GM21529 (cell line): ENCODE results near the gene BPI.
"Not testable (repeated sequence)": the region's sequence is repeated elsewhere in the genome, so short reads cannot be mapped to it uniquely, and the experiment has no call there.

Source experiments
- ATAC-seq: cut with Tn5 transposase; IDR thresholded peaks from one replicate; pipeline ENCODE4 v1.9.1; 2021; ENCODE audit not compliant: unreplicated experiment

The BPI gene

DNA sequence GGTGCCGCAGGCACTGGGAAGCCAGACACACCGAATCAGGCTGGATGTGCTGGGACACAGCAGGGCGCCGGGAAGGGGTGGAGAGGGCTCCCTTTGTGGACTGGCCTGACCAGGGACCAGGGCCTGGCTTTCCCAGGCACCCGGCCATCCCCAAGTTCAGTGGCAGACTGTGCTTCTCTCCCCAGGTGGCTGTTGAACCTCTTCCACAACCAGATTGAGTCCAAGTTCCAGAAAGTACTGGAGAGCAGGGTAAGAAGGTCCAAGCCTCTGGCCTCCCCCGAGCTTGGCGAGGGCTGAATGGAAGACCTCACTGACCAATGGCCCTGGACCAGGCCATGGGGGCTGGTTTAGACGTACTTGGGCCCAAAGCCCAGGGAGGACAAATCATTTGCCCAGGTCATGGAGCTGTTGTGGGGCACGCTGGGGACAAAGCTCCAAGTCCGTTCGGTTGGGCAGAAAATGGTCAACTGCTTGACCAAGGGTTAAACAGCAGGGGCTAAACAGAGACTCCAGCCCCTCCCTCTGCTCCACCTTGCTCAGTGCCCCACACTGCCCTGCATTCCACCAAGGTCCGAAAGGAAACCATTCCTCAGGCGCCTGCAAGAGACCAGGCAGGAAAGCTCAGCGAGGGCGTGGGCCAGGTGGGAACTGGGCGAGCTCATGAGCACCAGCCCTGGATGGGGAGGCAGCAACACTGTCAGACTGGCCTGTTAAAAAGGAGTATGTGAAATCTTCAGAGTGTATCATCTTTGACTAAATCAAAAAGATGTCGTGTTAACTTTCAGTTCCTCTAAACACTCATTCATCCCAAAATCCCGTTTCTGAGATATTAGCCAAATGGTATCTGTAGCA, 51.4 kb downstream of the BPI start:
- ATAC-seq = no peak

DNA sequence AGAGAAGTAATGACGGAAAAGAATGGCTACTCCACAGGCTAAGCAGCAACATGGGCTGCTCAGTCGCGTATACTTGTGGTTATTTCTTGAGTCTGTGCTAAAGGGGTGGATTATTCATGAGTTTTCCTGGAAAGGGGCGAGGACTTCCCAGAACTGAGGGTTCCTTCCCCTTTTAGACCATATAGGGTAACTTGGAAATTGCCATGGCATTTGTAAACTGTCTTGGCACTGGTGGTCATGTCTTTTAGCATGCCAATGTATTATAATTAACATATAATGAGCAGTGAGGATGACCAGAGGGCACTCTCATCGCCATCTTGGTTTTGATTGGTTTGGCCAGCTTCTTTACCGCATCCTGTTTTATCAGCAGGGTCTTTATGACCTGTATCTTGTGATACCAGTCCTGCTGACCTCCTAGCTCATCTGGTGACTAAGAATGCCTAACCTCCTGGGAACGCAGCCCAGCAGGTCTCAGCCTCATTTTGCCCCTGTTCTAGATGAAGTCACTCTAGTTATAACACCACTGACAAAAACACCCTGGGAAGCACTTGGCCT, 53.8 kb downstream of the BPI start:
- ATAC-seq = no peak

DNA sequence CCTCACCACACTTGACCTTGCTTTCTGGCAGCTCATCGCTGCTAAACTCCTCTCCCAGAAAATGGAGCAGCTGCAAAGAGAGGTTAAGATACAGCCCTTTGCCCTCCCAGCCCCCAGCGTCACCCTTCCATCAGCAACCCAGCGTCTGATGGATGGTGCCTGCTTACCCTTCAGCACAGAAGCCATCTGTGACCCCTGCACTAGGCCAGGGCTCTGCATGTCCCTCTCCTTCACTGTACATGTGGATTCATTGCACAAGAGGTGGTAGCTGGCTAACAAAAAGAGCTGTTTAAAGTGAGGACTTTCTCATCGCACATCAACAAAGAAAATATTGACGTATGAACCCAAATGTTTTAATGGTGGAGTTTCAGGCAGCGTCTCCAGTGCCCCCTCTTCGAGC, 54.6 kb downstream of the BPI start:
- ATAC-seq = no peak

DNA sequence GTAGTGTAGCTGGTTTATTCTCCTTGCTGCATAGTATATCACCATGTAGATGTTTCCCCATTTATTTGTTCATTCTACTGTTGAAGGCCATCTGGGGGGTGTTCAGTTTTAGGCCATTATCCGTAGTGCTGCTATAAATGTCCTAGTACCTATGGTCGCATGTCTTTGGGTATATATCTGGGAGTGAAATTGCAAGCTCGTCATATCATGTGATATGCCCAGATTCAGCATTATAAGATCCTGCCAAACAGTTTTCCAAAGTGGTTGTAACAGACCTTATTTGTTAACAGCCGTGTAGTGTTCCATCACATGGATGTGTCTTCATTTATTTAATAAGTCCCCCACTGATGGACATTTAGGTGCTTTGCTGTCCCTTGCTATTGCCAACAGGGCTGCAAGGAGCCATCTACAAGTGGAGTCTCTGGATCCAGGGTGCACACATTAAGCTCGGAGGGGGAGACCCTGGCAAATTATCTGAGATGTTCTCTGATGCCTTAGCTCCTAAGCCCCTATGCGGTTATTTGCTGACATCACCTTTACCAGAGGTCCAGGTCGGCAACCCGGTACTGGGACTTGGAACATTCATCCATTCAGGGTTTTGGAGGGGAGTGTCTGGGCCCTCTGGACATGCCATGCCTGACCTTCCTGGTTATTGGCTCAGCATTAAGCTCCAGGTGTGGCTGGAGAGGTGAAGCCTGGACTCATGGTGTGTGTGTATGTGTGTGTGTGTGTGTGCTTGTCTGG, 59.2 kb downstream of the BPI start:
- no peak for ATAC-seq

DNA sequence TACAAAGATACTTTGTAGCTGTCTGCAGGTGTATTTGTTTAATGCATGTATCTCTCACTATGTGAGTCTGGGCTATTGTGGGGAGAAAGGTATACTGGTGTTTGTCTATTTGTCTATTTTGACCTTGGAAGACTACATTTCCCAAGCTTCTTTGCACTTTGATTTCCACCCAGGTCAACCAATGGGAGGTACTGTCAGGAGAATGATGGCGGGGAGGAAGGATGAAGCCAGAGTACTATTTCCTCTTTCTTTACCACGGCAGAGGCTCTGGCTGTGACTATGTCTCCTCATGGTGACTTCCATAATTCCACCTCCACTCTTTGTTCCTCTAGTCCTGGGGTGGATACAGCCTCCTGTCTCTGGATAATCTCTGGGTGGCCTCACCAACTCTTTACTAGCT, 65.4 kb downstream of the BPI start:
- no peak for ATAC-seq

DNA sequence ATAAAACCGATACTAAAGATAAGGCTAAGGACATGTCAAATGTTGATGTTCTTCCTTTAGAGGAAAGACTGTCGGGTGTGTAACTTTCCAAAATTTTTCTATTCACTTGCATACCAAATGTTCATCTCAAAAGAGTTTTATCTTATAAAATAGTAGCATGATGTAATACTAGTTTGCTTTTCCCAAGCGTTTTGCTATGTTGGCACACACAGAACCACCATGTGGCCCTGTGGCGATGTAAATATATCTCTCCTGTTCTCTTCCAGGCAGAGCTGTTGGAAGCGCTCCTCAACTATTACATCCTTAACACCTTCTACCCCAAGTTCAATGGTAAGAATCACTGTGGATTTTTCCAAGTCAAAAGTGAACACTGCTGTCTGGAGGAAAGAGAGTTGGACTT, 68.8 kb downstream of the BPI start:
- no peak for ATAC-seq

DNA sequence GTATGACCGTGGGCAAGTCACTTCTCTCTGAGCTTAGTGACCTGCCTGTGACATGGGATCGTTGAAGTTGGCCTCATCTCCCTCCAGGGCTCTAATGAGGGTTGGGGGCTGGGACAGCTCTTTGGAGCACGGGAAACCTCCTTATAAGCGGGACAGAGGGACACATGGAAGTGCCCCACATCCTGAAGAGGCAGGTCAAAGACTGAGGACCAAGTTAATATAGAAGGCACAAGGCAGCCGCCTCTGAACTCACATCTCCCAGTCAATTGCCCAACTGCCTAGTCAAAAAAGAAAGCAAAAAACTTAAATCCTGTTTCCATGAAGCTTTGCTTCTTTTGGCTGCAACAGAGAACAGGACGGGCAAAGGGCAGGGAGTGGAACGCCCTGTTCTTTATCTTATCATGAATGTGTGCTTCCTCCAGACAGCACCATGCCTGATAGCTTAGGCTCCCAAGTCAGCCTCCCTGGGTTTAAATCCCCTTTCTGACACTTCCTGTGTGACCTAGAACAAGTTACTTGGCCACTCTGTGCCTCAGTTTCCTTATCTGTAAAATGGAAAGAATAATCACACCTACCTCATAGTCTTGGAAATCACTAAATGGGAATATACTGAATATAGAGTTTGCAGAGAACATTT, 69.4 kb downstream of the BPI start:
- ATAC-seq = no peak

DNA sequence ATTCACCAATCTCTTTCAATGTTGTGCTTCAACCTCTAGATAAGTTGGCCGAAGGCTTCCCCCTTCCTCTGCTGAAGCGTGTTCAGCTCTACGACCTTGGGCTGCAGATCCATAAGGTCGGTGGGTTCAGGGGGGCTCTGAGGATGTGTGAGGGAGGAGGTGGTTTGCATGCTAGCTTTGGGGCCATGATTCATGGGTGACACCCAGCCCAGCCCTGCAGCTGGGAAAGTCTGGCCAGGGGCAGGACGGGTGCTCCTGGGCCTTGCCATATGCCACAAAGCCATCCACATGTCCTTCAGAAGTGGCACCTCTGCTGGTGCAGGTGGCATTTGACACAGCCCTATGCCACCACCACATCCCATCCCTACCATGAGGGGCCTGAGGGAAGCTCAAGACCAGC, 69.9 kb downstream of the BPI start:
- no peak for ATAC-seq

DNA sequence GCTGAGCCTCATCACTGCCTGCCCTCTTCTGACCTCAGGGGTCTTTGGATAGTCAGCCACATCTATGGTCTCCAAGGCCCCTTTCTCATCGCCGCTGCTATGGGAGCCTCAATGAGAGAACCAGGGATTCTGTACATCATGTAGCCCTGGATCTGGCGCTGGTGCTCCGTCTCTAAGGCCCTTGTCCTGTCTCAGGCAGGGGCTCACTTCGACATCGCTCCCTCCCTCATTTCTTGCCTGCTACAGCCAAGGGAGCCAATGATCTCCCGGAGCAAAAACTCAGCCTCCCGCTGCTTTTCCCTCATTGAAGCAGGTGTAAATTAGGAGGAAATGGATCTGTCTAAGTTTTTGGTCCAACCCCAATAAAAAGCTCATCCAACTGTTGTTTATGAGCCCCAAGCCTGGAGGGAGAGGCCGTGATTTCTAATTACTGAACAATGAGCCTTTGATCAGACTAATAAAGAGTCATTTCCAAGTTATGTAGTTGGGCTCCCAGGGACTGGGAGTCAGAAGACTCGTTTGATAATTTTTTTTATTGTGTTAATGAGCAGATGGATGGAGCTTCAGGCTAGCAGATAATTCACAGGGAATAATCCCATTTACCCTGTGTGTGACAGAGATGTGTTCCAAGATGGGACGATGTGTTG, 73.2 kb downstream of the BPI start:
- no peak for ATAC-seq

DNA sequence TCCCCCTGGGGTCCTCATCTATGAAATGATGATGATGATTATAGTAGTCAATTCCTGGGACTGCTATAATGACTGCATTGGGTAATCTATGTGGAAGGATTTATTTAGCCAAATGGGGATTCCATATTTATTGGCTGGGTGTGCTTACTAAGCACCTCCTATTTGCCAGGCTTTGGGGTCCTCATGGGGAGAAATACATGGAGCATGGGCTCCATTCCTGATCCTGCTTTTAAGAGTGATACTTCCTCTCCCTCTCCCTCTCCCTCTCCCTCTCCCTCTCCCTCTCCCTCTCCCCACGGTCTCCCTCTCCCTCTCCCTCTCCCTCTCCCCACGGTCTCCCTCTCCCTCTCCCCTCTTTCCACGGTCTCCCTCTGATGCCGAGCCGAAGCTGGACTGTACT, 73.9 kb downstream of the BPI start:
- not testable (repeated sequence) for ATAC-seq

DNA sequence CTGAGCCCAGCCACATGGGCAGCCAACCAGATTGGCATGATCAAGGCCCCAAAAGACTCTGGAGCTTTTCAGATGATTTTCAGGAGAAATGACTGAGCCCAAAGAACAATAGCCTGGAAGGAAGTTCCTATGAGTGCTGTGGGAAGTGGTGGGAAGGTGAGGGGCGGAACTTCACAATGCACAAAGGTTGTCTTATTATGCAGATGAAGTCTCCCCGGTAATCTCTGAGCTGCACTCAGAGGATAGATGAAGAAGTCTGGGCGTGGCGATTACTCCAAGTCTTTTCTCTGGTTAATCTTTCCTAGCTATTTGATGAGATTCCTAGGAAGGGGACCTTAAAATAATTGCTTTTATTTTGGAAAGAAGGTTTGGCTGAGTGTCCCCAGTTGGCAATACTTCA, 79.2 kb downstream of the BPI start:
- no peak for ATAC-seq

DNA sequence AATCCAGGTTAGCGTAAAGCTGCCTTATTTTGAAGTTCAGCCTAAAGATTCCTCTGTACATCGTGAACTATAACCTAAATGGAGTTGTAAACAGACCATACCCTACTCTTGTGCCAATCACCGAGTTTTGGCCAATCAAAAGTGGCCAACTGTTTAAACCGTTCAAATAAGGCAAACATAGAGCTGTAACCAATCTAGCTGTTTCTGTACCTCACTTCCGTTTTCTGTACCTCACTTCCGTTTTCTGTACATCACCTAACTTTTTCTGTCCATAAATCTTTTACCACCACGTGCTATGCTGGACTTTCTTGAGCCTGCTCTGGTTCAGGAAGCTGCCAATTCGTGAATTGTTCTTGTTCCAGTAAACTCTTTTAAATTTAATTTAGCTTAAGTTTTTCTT, 82.0 kb downstream of the BPI start:
- ATAC-seq = no peak

DNA sequence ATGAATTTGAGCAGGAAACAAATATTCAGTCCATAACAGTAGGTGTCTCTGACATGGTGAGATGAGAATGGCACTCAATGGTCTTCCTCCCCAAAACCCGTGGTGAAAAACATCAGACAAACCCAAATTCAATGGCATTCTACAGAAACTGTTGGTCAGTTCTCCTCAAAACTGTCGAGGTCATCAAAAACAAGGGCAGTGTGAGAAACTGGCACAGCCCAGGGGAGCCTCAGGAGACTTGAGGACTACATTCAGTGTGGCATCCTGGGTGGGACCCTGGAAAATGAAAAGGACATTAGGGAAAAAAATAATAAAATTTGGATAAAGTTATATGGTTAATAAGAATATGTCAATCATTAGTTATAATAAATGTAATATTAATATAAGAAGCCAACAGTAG, 82.9 kb downstream of the BPI start:
- no peak for ATAC-seq
